Astrocyte (in vitro differentiated cells and primary cell): ENCODE measurements around the gene PEX5L. TPM values are rescaled to one million over a fixed set of nuclear protein-coding genes. Genes with fewer than 3 reads are reported as not detected.
A peak's percentile ranks its signal among the peaks of the same experiment; 100 is the strongest.

Experiments
- DNase-seq: peaks from one replicate; pipeline ENCODE4 v3.0.0-alpha.2; 2010; ENCODE audit warnings: low read depth
- FAIRE-seq: peaks from 2 replicates; lab custom pipeline; 2011; peaks lifted over from hg19 to GRCh38; lab: Jason Lieb, UNC
- H2AFZ ChIP-seq: 2 replicates; pipeline ENCODE4 v1.6.0; 2012; ENCODE audit warnings: low read depth, low read length, inconsistent platforms
- H3K27ac ChIP-seq: 2 replicates; pipeline ENCODE4 v1.5.1; 2011; ENCODE audit warnings: low read depth, low read length, inconsistent platforms
- H3K27me3 ChIP-seq: 2 replicates; pipeline ENCODE4 v1.6.0; 2011; ENCODE audit warnings: low read length, inconsistent platforms; ENCODE audit not compliant: insufficient read depth
- H3K36me3 ChIP-seq: 2 replicates; pipeline ENCODE4 v1.5.1; 2011; ENCODE audit warnings: low read length, inconsistent platforms; ENCODE audit not compliant: insufficient read depth
- H3K4me1 ChIP-seq: 2 replicates; pipeline ENCODE4 v1.5.1; 2011; ENCODE audit warnings: low read length, inconsistent platforms; ENCODE audit not compliant: insufficient read depth
- H3K4me2 ChIP-seq: 2 replicates; pipeline ENCODE4 v1.6.0; 2012; ENCODE audit warnings: low read length, inconsistent platforms
- H3K4me3 ChIP-seq: 2 replicates; pipeline ENCODE4 v1.5.1; 2011; ENCODE audit warnings: low read depth, mild to moderate bottlenecking, low read length, inconsistent platforms; ENCODE audit not compliant: insufficient read depth
- H3K79me2 ChIP-seq: 2 replicates; pipeline ENCODE4 v1.6.0; 2012; ENCODE audit warnings: mild to moderate bottlenecking, low read length, inconsistent platforms; ENCODE audit not compliant: insufficient read depth
- H3K9ac ChIP-seq: 2 replicates; pipeline ENCODE4 v1.6.0; 2012; ENCODE audit warnings: mild to moderate bottlenecking, low read length, inconsistent platforms
- H3K9me3 ChIP-seq: 2 replicates; pipeline ENCODE4 v1.5.1; 2012; ENCODE audit warnings: low read depth, mild to moderate bottlenecking, low read length, inconsistent platforms; ENCODE audit not compliant: insufficient read depth
- H4K20me1 ChIP-seq: 2 replicates; pipeline ENCODE4 v1.6.0; 2012; ENCODE audit warnings: low read length, inconsistent platforms; ENCODE audit not compliant: insufficient read depth
- H3K27ac Mint-ChIP-seq: one replicate; pipeline ENCODE4 v1.8.0; 2021; ENCODE audit warnings: mild to moderate bottlenecking, mixed read lengths; ENCODE audit not compliant: unreplicated experiment
- H3K27me3 Mint-ChIP-seq: one replicate; pipeline ENCODE4 v1.8.0; 2021; ENCODE audit warnings: low read depth, mixed read lengths; ENCODE audit not compliant: unreplicated experiment
- H3K36me3 Mint-ChIP-seq: one replicate; pipeline ENCODE4 v1.8.0; 2021; ENCODE audit warnings: low read depth, mixed read lengths; ENCODE audit not compliant: unreplicated experiment
- H3K4me1 Mint-ChIP-seq: one replicate; pipeline ENCODE4 v1.8.0; 2021; ENCODE audit warnings: low read depth, mixed read lengths; ENCODE audit not compliant: unreplicated experiment
- H3K4me3 Mint-ChIP-seq: one replicate; pipeline ENCODE4 v1.8.0; 2021; ENCODE audit warnings: mild to moderate bottlenecking, moderate library complexity, mixed read lengths; ENCODE audit not compliant: unreplicated experiment
- H3K9me3 Mint-ChIP-seq: one replicate; pipeline ENCODE4 v1.8.0; 2021; ENCODE audit warnings: mild to moderate bottlenecking, mixed read lengths; ENCODE audit not compliant: unreplicated experiment
- CTCF ChIP-seq: IDR thresholded peaks from 2 replicates; pipeline ENCODE4 v1.5.1; 2011; ENCODE audit warnings: low read depth, mild to moderate bottlenecking, inconsistent platforms, low read length, moderate library complexity; ENCODE audit not compliant: insufficient read depth
- EZH2 ChIP-seq: IDR thresholded peaks from 2 replicates; pipeline ENCODE4 v1.6.1; 2012; ENCODE audit warnings: mild to moderate bottlenecking, low read length, inconsistent platforms; ENCODE audit not compliant: insufficient read depth
- total RNA-seq: library from RNA; stranded (reverse); gene quantifications from 2 replicates; pipeline ENCODE4 v1.2.1, GENCODE V29; 2021

The PEX5L gene
- total RNA-seq, 1 donor from 2014 or later, result 0.43 TPM

GRCh38 chr3:179969525-179969924, 67.2 kb downstream of the PEX5L start:
- Histone ChIP-seq H3K27me3 (no peaks in the 10 kb centered on the region), H3K9ac (no peak overlapping the region), H2AFZ (no peak overlapping the region), H3K9me3 (no peaks in the 10 kb centered on the region), H3K79me2 (no peaks in the 10 kb centered on the region), H3K27ac (no peak overlapping the region), H3K36me3 (no peaks in the 10 kb centered on the region), H3K4me2 (no peak overlapping the region), H3K4me3 (no peak overlapping the region), H4K20me1 (no peaks in the 10 kb centered on the region), H3K4me1 (no peaks in the 10 kb centered on the region)
- H3K4me3 Mint-ChIP-seq, result no peak overlapping the region
- H3K27ac Mint-ChIP-seq, result no peak overlapping the region
- no peak for TF ChIP-seq CTCF
- TF ChIP-seq EZH2, result no peak
- H3K9me3 Mint-ChIP-seq, result no peaks in the 10 kb centered on the region
- DNase-seq, result peak; percentile 16
- peaks cover 8% of the 10 kb centered on the region for H3K4me1 Mint-ChIP-seq
- H3K27me3 Mint-ChIP-seq, result no peaks in the 10 kb centered on the region
- no peak for FAIRE-seq
- H3K36me3 Mint-ChIP-seq, result no peaks in the 10 kb centered on the region

GRCh38 chr3:179967622-179968021, 69.1 kb downstream of the PEX5L start:
- Mint-ChIP-seq H3K27me3 (no peaks in the 10 kb centered on the region), H3K4me3 (no peak overlapping the region), H3K36me3 (no peaks in the 10 kb centered on the region), H3K9me3 (no peaks in the 10 kb centered on the region), H3K4me1 (peaks cover 6% of the 10 kb centered on the region), H3K27ac (no peak overlapping the region)
- Histone ChIP-seq H3K27me3 (no peaks in the 10 kb centered on the region), H3K36me3 (no peaks in the 10 kb centered on the region), H3K4me3 (no peak overlapping the region), H3K9me3 (no peaks in the 10 kb centered on the region), H2AFZ (no peak overlapping the region), H4K20me1 (no peaks in the 10 kb centered on the region), H3K4me1 (no peaks in the 10 kb centered on the region), H3K79me2 (no peaks in the 10 kb centered on the region), H3K9ac (no peak overlapping the region), H3K4me2 (peak overlapping the region; percentile 4), H3K27ac (no peak overlapping the region)
- DNase-seq (peak; percentile 81), FAIRE-seq (no peak)
- TF ChIP-seq EZH2 (no peak), CTCF (no peak)

GRCh38 chr3:179964890-179965289, 71.8 kb downstream of the PEX5L start:
- no peak for TF ChIP-seq EZH2
- TF ChIP-seq CTCF, result no peak
- Mint-ChIP-seq H3K9me3 (no peaks in the 10 kb centered on the region), H3K27ac (no peak overlapping the region), H3K27me3 (no peaks in the 10 kb centered on the region), H3K36me3 (no peaks in the 10 kb centered on the region), H3K4me3 (no peak overlapping the region), H3K4me1 (peaks cover 6% of the 10 kb centered on the region)
- Histone ChIP-seq H3K4me1 (no peaks in the 10 kb centered on the region), H4K20me1 (no peaks in the 10 kb centered on the region), H3K9ac (no peak overlapping the region), H3K79me2 (no peaks in the 10 kb centered on the region), H3K4me2 (no peak overlapping the region), H3K36me3 (no peaks in the 10 kb centered on the region), H2AFZ (no peak overlapping the region), H3K27ac (no peak overlapping the region), H3K27me3 (no peaks in the 10 kb centered on the region), H3K4me3 (no peak overlapping the region), H3K9me3 (no peaks in the 10 kb centered on the region)
- FAIRE-seq (no peak), DNase-seq (no peak)
